Measurements from ENCODE around the gene ELAVL4.

DNA sequence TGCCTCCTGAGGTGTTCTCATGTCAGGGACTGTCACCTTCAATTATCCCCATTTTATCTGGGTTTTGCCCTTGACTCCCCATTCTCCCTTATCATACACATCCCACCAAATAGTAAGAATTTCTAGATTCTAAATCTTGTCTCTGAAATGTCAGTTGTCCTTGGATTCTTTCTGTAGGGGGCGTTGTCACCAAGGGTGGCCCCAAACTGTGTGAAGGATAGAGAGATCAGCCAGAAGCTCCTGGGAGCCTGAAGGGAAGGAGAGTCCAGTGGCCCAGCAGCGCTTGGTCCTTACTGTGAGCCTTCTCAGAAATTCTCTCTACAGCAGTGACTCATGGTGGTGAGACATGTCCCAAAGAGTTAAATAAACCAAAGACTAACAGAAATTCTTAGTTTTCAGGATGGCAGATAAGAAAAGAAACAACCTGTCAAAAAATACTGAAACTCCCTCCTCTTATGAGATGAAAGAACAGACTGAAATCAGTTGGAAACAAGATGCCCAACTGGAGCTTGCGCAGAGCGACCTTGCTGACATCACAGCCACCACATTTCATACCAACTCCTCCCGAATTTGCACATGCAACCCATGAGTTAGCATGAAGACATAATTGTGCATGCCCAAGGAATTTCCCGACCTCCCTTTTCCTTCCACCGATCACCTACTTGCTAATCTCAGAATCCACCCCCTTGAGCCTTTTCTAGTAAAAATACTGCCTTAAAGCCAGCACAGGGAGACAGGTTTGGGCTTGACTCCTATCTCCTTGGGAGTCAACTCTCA lies 109.8 kb downstream of the ELAVL4 start:
- TF ChIP-seq, protein P1, sequence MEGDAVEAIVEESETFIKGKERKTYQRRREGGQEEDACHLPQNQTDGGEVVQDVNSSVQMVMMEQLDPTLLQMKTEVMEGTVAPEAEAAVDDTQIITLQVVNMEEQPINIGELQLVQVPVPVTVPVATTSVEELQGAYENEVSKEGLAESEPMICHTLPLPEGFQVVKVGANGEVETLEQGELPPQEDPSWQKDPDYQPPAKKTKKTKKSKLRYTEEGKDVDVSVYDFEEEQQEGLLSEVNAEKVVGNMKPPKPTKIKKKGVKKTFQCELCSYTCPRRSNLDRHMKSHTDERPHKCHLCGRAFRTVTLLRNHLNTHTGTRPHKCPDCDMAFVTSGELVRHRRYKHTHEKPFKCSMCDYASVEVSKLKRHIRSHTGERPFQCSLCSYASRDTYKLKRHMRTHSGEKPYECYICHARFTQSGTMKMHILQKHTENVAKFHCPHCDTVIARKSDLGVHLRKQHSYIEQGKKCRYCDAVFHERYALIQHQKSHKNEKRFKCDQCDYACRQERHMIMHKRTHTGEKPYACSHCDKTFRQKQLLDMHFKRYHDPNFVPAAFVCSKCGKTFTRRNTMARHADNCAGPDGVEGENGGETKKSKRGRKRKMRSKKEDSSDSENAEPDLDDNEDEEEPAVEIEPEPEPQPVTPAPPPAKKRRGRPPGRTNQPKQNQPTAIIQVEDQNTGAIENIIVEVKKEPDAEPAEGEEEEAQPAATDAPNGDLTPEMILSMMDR (IDR thresholded peaks at IDR 0.05) = no peak
- no peak for TF ChIP-seq POLR2A (IDR thresholded peaks at IDR 0.05)
- TF ChIP-seq POLR2AphosphoS5 (IDR thresholded peaks at IDR 0.05) = no peak

Measured in prostate gland (tissue), 2 donors.